HG03469 (cell line): ENCODE results near the gene CNIH3.

Experiments used
- ATAC-seq: cut with Tn5 transposase; IDR thresholded peaks from one replicate; pipeline ENCODE4 v1.9.1; 2021; ENCODE audit warnings: mild to moderate bottlenecking, moderate library complexity, moderate number of reproducible peaks; ENCODE audit not compliant: unreplicated experiment

CNIH3 gene

GRCh38 chr1:224767676-224768075 lies 151.6 kb downstream of the CNIH3 start:
- no peak for ATAC-seq

- no peak for ATAC-seq
Observed at GRCh38 chr1:224768971-224769370, 152.9 kb downstream of the CNIH3 start.

- no peak for ATAC-seq
Observed at GRCh38 chr1:224769452-224770335, 153.6 kb downstream of the CNIH3 start.

- ATAC-seq, result no peak
Observed at GRCh38 chr1:224770336-224770693, 154.2 kb downstream of the CNIH3 start.

GRCh38 chr1:224773646-224774045 lies 157.5 kb downstream of the CNIH3 start:
- no peak for ATAC-seq

GRCh38 chr1:224774378-224774777 lies 158.3 kb downstream of the CNIH3 start:
- ATAC-seq, result peak; percentile 44

- no peak for ATAC-seq
Observed at GRCh38 chr1:224777180-224777579, 161.1 kb downstream of the CNIH3 start.

GRCh38 chr1:224779536-224779935 lies 163.4 kb downstream of the CNIH3 start:
- ATAC-seq, result no peak

GRCh38 chr1:224780736-224781135 lies 164.6 kb downstream of the CNIH3 start:
- ATAC-seq, result no peak

GRCh38 chr1:224781800-224782199 lies 165.7 kb downstream of the CNIH3 start:
- ATAC-seq, result peak; percentile 37

GRCh38 chr1:224782281-224783000 lies 166.3 kb downstream of the CNIH3 start:
- no peak for ATAC-seq

- peak; percentile 41 for ATAC-seq
Observed at GRCh38 chr1:224783006-224783651, 167.0 kb downstream of the CNIH3 start.

- no peak for ATAC-seq
Observed at GRCh38 chr1:224784265-224785039, 168.3 kb downstream of the CNIH3 start.

GRCh38 chr1:224785040-224785328 lies 168.9 kb downstream of the CNIH3 start:
- ATAC-seq, result no peak

- no peak for ATAC-seq
Observed at GRCh38 chr1:224785622-224786021, 169.5 kb downstream of the CNIH3 start.

- no peak for ATAC-seq
Observed at GRCh38 chr1:224786533-224787250, 170.6 kb downstream of the CNIH3 start.

GRCh38 chr1:224789311-224789710 lies 173.2 kb downstream of the CNIH3 start:
- ATAC-seq, result no peak
